HuH-7 (cell line): Measurements from ENCODE around the gene KLHL29.

Experiments
- DNase-seq: peaks from one replicate; pipeline ENCODE4 v3.0.0; 2011; ENCODE audit warnings: low spot score

KLHL29 gene

DNA sequence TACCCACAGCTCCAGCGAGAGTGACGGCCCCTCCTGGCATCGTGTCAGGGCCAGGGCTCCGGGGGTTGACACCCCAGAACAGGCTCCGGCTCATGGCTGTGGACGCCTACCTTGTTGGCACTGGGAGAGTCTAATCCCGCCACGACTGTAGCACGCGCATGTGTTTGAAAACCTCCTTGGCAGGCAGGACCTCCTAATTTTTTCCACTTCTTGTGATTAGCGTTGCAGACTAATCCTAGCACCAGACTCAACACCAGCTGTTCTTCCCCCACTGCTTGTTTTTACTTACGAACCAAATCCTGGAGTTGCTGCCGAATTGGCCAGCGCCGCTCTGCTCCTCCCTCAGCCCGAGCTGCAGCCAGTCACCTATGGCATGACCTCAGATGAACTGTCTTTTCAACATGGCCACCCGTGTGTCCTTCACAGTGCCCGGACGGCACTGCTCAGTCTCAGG is 110.7 kb downstream of the KLHL29 start:
- no peak for DNase-seq

GRCh38 chr2:23496456-23496855 is 111.5 kb downstream of the KLHL29 start:
- DNase-seq, result no peak

DNA sequence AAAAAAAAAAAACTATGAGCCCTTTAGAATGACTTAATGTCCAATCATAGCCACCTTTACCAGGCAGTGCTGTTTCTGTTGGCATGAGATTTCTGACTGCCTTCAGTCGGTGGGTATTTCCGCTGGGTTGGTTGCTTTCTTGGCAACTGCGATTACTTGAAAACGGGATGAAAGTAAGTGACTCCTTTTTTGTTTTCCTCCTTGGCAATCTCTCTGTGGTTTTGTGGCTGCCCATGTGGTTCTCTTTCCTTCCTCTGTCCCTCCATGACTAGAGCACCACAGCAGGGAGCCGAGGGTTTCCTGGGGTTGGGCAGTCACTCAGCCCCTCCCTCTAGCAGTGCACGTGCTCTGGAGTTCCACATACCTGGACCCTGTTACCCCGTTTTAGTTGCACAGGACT is 112.1 kb downstream of the KLHL29 start:
- no peak for DNase-seq

DNA sequence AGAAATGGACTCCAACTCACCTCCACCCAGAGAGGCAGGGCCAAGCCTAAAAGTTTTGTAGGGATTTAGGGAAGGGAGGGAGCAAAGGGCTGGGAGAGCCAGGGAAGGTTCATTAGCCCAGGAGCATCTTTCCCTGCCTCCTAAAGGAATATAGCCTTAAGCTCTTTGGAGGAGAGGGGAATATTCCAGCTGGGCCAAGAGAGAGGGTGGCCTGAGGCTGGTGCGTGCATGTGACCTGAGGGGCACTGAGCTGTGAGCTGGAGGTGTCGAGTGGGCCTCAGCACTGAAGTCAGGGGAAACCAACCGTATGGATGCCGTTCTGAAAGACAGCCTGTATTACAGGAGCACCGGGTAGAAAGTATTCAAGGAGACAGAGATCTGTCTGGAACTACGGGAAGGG is 112.6 kb downstream of the KLHL29 start:
- no peak for DNase-seq

DNA sequence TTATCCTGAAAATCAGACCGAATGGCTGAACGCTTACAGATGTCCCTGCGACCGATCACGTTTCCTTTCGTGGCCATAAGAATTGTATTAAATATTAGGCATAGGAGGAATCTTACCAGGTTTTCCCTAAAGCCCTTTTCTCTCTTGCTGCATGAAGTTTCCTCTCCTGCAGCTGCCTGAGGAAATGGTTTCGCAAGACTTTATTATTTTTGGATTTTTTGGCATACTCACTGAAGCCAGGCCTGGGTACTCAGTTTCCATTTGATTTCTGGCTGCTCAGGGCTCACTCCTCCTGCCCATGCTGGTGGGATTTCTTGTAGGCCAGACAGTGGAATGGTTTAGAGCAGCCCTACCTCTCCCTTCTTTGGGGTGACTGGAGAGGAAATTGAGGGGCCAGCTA is 114.0 kb downstream of the KLHL29 start:
- DNase-seq, result no peak

- no peak for DNase-seq
Measured at GRCh38 chr2:23499439-23499838, 114.5 kb downstream of the KLHL29 start.

DNA sequence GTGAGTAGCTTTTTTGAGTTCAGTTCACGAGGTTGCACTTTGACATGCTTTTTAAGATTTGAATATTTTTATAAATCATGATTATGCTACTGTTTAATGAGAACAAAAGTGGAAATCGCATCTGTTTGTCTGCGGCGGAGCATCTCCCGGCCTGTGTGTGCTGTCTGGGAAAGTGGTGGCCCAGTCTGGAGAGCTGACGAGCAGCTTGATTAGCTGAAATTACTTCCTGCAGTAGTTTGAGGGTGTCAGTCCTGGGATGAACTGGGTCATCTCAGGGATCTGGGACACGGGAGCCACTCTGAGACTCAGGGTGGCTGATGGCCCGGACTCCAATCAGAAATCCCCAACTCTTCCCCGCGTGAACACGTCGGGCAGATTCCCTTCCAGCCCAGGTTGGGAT is 115.9 kb downstream of the KLHL29 start:
- DNase-seq, result no peak

- no peak for DNase-seq
Measured at GRCh38 chr2:23502096-23502495, 117.1 kb downstream of the KLHL29 start.

DNA sequence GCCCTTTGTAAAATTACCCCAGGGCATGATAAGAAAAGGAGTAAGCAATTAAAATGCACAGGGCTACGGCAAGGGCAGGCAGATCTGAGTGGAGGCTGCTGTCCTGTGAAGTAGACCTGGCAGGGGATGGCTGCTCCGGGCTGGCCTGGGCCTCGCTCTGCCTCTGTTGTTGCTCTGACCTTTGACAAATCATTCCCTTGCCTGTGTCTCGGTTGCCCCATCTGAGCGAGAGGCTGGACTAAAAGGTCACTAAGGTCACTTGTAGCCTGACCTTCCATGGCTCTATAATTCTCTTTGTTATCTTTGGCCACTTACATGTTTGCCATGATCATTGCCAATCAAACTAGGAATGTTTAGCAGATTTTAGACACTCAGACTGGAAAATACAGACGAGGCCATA is 118.1 kb downstream of the KLHL29 start:
- DNase-seq, result no peak

GRCh38 chr2:23503682-23504081 is 118.7 kb downstream of the KLHL29 start:
- no peak for DNase-seq

- DNase-seq, result no peak
Measured at GRCh38 chr2:23504591-23504990, 119.6 kb downstream of the KLHL29 start.

DNA sequence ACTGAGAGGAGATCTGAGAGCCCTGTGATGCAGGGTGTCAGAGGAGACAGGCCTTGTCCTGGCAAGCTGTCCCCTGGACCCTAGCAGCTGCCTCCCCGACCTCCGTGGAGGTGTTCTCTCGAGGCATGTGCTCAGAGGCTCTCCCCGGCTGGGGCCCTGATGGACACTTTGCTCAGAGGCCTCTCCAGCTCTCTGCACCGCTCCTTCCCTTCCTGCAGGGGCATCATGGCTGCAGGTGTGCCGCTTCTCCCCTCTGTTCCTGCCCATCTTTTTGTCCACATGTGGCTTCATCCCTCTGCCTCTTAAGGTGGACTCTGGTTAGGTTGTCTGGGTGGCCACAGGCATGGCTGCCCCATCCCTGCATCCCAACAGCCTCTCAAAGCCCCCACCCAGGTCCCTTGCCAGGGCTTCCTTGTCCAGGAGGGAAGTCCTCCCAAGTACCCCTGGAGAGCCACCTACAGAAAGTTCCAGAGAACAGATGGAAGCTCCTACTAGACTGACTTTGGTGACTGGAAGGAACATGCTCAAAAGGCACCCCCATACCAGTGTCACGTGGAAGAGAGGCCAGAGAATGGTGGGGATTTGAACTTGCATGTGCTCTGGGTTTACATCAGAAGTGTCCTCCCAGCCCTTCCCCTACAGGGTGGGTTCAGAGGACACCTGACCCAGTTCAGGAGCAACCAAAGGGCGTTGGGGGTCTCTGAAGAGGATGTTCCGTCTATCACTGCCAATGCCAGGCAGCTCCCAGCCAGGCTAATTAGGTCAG is 120.4 kb downstream of the KLHL29 start:
- no peak for DNase-seq

GRCh38 chr2:23505984-23506380 is 121.0 kb downstream of the KLHL29 start:
- DNase-seq, result no peak

- no peak for DNase-seq
Measured at GRCh38 chr2:23506531-23507266, 121.7 kb downstream of the KLHL29 start.

- DNase-seq, result no peak
Measured at GRCh38 chr2:23507267-23508065, 122.5 kb downstream of the KLHL29 start.

DNA sequence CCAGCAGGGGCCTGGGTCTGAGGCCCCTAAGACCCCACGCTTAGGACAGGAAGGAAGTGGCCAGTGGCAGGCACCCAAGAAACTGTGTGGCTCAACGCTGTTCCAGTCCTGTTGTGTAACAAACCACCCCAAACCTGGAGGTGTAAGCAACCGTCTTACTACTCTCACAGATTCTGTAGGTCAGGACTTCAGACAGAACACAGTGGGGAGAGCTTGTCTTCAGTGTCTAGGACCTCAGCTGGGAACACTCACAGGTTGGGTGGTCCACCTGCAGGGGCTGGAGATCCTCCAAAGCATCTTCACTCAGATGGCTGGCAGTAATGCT is 123.0 kb downstream of the KLHL29 start:
- no peak for DNase-seq

GRCh38 chr2:23509103-23509502 is 124.1 kb downstream of the KLHL29 start:
- no peak for DNase-seq

DNA sequence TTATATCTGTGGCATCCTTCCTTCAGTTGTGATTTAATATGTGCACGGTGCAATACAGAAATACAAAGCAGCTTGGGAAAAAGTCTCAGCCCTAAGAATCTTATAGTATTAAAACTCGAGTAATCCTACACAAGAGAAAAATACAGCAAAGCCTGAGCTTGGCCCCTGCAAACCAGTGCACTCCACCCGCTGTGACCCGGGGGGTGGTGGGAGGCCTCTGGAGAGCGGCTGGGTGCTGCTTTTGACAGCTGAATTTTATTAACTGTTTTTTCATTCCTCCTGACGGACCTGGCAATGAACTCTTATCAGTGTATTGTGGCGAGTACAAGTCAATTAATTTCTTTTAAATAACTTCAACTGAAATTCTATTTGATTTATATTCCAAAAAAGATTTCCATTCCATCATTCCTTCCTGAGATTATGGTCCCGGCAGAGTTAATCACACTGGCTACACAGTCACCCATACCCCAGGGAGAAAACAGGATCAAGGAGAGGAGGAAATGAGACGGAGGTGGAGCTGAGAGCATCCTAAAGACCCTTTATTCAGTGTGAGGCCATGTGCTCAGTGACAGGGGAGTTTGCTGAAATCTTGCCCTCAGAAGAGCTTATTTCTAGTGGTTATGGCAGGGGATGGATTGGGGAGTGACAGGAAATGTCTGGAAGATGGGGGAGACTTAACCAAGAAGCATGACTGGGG is 124.8 kb downstream of the KLHL29 start:
- DNase-seq, result no peak

- no peak for DNase-seq
Measured at GRCh38 chr2:23510471-23510870, 125.5 kb downstream of the KLHL29 start.

- no peak for DNase-seq
Measured at GRCh38 chr2:23512778-23513177, 127.8 kb downstream of the KLHL29 start.

GRCh38 chr2:23513245-23513871 is 128.4 kb downstream of the KLHL29 start:
- DNase-seq, result no peak
